GM18951 (cell line): Measurements from ENCODE around the gene ATP8B1.
"Not testable (repeated sequence)": the region's sequence is repeated elsewhere in the genome, so short reads cannot be mapped to it uniquely, and the experiment has no call there.

Experiments
- POLR2A ChIP-seq: IDR thresholded peaks from 4 replicates; pipeline ENCODE4 v1.6.1; 2011; ENCODE audit warnings: mild to moderate bottlenecking; ENCODE audit not compliant: insufficient read length, insufficient read depth; ENCODE audit errors: extremely low read depth
- in situ Hi-C: fragments of 300-500 bp; cut with MboI; formaldehyde crosslinking; loops from one replicate; pipeline ENCODE4 v1.12.0; 2022; ENCODE audit warnings: low sequenced_read_pairs, mixed read lengths, inconsistent platforms; ENCODE audit not compliant: unreplicated experiment

ATP8B1 gene

DNA sequence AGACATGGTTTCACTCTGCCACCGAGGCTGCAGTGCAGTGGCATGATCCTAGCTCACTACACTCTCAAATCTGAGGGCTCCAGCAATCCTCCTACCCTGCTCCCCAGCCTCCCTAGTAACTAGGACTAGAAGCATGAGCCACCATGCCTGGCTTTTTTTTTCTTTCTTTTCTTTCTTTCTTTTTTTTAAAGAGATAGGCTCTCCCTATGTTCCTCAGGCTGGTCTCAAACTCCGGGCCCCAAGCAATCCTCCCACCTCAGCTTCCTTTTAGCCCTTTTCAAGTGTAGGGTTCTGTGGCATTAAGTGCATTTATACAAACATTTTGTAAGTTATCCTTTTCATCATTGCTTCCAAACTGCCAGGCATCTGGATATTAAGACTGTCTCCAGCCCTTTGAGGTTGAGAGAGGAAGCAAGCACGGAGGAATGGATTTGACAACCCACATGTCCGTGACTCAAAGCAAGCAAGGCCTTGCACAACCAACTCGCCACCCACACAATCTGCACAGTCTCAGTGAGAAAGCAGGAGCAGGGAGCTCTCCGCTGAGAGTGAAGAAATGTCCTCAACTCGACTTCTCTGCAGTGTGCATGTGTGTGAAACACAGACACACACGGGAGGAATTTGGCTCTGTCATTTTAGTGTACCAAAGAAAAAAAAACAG, 65.6 kb downstream of the ATP8B1 start:
- TF ChIP-seq POLR2A: no peak
- in situ Hi-C loops: no loop called here

DNA sequence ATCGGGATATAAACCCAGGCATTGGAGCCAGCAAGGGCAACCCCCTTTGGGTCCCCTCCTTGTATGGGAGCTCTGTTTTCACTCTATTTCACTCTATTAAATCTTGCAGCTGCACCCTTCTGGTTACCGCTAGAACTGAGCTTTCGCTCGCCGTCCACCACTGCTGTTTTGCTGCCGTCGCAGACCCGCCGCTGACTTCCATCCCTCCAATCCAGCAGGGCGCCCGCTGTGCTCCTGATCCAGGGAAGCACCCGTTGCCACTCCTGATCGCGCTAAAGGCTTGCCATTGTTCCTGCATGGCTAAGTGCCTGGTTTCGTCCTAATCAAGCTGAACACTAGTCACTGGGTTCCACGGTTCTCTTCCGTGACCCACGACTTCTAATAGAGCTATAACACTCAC, 68.1 kb downstream of the ATP8B1 start:
- in situ Hi-C loops: not testable (repeated sequence)

DNA sequence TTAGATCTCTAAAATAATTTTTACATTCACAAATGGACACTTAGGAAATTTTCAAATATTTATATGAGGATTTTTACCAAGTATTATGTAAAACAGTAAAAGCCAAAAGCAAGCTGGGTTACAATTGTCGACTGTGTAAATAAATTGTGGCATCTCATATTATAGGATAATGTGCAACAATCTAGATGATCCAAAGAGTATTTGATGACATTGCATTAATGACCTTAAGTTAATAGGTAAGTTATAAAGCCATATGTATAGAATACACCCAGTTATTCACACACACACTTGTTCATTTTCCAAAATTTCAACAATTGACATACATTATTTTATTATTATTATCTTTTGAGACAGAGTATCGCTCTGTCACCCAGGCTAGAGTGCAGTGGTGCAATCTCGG, 69.3 kb downstream of the ATP8B1 start:
- TF ChIP-seq POLR2A: no peak
- in situ Hi-C loops: no loop called here

DNA sequence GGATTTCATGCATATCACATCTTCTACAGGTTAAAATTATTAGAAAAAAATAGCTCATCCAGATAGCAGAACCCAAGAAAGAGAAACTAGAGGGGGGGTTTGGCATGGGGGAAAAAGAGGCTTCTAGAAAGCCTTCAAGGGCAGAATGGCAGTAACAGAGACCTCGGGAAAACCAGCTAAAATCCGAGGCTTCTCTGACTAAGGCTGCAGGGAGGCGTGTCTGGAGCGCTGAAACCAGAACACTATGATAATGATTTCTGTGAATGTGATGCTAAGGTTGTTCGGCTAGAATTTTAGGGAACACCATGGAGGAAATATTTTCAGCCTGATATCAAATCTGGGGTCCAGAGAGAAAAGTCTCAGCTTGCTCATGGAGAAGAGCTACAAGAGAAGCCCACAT, 73.0 kb downstream of the ATP8B1 start:
- in situ Hi-C loops: no loop called here
- TF ChIP-seq POLR2A: no peak

DNA sequence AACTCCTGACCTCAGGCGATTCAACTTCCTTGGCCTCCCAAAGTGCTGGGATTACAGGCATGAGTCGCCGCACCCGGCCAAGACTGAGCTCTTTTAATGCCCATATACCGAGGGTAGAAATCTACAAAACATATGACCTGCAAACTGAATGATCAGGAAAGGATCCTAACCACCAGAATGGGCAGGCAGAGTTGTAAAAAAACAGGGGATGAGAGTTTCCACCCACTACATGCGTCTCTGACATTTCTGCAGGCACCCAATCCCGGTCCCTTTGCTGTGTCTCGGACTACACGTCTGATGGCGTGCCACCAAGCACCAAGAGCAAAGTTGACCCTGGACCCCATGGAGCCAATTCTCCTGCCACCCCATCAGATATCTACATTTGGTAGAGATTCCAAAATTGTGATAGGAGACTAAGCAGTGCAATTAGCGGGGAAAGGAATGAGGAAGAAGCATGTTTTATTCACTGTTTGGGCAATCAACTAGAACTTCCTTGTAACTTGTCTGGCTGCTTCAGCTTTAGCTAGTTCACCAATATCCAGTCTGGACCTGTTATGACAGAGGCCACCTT, 74.1 kb downstream of the ATP8B1 start:
- TF ChIP-seq POLR2A: no peak
- in situ Hi-C loops: no loop called here

DNA sequence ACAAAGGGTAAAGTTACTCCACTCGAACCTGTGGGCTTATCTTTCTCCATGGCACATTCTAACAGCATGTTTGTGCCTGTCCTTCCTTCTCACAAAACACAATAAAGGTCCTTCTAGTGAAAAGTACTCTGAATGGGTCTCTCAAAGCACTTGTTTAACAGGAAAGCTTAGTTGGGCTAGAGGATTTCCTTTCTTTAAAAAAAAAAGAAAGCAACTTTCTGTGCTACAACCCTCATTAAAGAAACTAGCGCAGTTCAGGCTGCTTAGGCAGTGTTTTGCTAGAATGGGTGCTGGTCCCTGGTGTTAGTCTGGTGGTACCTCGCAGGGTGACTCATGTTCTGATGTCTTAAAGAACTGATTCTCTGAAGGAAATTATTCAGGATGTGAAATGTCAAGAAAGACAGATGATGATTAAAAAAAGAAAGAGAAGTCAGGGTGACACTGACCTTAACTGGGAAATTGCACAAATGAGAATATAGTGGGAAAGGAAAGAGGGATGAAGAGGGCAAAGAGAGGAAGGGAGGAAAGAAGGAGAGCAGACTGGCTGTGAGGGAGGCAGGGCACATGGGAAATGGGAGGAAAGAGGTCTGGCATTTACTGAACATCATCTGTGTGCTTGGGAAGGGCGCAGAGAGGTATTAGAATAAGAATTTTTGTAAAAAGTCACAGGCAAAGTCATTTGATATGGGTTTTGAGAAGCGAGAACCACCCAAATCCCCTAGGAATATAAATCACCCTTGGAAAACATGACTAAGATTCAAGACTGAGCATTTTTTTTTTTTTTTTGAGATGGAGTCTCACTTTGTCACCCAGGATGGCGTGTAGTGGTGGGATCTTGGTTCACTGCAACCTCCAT, 74.9 kb downstream of the ATP8B1 start:
- in situ Hi-C loops: no loop called here
- no peak for TF ChIP-seq POLR2A

DNA sequence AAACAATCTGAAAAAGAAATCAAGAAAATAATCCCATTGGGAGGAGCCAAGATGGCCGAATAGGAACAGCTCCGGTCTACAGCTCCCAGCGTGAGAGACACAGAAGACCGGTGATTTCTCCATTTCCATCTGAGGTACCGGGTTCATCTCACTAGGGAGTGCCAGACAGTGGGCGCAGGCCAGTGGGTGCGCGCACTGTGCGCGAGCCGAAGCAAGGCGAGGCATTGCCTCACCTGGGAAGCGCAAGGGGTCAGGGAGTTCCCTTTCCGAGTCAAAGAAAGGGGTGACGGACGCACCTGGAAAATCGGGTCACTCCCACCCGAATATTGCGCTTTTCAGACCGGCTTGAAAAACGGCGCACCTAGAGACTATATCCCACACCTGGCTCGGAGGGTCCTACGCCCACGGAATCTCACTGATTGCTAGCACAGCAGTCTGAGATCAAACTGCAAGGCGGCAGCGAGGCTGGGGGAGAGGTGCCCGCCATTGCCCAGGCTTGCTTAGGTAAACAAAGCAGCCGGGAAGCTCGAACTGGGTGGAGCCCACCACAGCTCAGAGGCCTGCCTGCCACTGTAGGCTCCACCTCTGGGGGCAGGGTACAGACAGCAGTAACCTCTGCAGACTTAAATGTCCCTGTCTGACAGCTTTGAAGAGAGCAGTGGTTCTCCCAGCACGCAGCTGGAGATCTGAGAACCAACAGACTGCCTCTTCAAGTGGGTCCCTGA, 83.7 kb downstream of the ATP8B1 start:
- in situ Hi-C loops: not testable (repeated sequence)

DNA sequence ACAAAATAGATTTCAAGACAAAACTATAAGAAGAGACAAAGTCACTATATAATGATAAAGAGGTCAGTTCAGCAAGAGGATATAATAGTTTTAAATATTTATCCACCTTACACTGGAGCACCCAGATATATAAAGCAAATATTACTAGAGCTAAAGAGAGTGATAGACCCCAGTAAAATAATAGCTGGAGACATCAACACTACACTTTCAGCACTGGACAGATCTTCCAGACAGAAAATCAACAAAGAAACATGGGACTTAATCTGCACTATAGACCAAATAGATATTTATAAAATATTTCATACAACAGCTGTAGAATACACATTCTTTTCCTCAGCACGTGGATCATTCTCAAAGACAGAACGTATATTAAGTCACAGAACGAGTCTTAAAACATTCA, 86.6 kb downstream of the ATP8B1 start:
- in situ Hi-C loops: no loop called here
- TF ChIP-seq POLR2A: no peak

DNA sequence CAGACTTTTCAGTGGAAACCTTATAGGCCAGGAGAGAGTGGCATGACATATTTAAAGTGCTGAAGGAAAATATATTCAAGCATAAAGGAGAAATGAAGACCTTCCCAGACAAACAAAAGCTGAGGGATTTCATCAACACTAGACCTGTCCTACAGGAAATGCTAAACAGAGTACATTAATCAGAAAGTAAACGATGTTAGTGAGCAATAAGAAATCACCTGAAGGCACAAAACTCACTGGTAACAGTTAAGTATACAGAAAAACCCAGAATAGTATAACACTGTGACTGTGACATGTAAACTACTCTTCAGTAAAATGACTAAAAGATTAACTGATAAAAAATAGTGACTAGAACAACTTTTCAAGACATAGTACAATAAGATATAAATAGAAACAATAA, 87.4 kb downstream of the ATP8B1 start:
- in situ Hi-C loops: no loop called here

DNA sequence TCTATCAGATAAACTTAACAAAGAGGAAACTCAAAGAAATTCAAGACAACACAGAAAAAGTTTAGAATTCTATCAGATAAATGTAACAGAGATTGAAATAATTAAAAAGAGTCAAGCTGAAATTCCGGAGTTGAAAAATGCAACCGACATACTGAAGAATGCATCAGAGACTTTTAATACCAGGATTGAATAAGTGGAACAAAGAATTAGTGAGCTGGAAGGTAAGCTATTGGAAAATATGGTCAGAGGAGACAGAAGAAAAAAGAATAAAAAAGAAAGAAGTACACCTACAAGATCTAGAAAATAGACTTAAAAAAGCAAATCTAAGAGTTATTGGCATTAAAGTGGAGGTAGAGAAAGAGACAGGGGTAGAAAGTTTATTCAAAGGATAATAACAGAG, 88.0 kb downstream of the ATP8B1 start:
- in situ Hi-C loops: no loop called here

More for the DNA sequence above, 87.4 kb downstream of the ATP8B1 start:
- TF ChIP-seq POLR2A: no peak

DNA sequence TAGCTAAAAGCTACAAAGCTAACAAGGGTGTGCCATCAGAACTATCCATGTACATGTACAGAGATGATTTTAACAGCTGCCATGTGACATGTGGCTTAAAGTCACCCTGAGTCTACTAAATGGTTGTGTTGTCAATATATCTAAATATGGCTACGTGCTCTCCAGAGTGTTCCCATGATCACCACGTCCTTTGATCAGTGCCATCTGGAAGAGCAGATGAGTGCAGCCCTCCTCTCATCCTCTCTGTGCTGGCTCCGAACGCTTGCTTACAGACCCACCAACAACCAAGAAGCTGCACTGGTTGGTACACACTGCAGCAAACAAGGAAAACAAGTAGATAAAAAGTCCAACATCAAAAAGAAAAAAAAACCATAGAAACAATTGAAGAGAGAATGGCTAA, 92.9 kb downstream of the ATP8B1 start:
- in situ Hi-C loops: no loop called here

More for the DNA sequence above, 88.0 kb downstream of the ATP8B1 start:
- no peak for TF ChIP-seq POLR2A

DNA sequence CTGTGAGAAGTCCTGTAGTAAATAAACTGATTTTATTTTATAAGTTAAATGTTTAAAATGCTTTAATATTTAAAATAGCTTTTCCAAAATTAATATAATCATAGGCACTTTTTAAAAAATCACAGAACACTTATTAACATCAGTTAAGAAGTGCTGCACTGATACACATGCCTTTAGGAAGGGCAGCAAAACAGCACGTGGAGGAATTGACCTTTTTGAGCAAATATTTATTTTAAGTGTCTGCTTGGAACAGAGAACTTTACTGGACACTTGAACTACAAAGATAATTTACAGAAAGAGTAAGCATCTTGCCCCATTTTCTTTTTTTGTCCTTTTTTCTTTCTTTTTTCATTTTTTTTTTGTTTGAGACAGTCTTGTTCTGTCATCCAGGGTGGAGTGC, 93.8 kb downstream of the ATP8B1 start:
- in situ Hi-C loops: no loop called here
- TF ChIP-seq POLR2A: no peak

More for the DNA sequence above, 92.9 kb downstream of the ATP8B1 start:
- TF ChIP-seq POLR2A: no peak

DNA sequence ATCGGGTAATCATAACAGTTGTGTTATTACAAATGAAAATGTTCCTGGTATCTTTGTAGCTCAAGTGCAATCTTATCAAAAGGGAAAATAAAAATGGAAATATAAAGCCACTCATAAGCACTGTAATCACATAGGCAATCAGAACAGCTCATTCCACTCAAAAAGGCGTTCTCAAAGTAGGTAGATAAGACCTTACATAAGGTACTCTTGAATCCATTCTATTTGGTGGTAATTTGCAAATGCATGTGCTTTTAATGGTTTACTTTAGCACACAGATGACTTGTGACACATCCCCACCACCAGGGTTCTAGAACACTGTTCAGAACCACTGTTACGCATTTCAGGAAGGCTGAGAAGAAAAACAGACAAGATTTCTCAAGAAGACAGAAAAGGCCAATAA, 94.8 kb downstream of the ATP8B1 start:
- in situ Hi-C loops: no loop called here
- no peak for TF ChIP-seq POLR2A
